Endothelial cell of umbilical vein (primary cell): ENCODE data around the gene XIRP1.

Experiments
- EZH2 ChIP-seq: IDR thresholded peaks from 2 replicates; pipeline ENCODE4 v1.6.1; 2012; ENCODE audit warnings: borderline replicate concordance, low read depth, mild to moderate bottlenecking, moderate library complexity, low read length, inconsistent platforms; ENCODE audit not compliant: severe bottlenecking
- JUN ChIP-seq: IDR thresholded peaks from 2 replicates; pipeline ENCODE4 v1.6.1; 2011; ENCODE audit warnings: borderline replicate concordance, low read depth; ENCODE audit not compliant: insufficient read length, insufficient read depth
- POLR2AphosphoS5 ChIP-seq: IDR thresholded peaks from 2 replicates; pipeline ENCODE4 v1.6.1; 2012; ENCODE audit warnings: low read depth, mild to moderate bottlenecking, control low read depth, low read length, moderate library complexity; ENCODE audit not compliant: insufficient read depth
- TF ChIP-seq, protein P1 (sequence below), 2 donors: IDR thresholded peaks; 1 replicate in 1 of 2; 2 replicates in 1 of 2; pipeline ENCODE4 v1.5.1; 2011; ENCODE audit warnings: low read length in 2 of 2, mild to moderate bottlenecking in 2 of 2, moderate library complexity in 2 of 2, control low read depth in 1 of 2, inconsistent platforms in 1 of 2, low read depth in 1 of 2; ENCODE audit not compliant: insufficient read depth in 1 of 2; ENCODE audit errors: extremely low read depth in 1 of 2

GRCh38 chr3:39166932-39167532, 25.4 kb downstream of the XIRP1 start:
- TF ChIP-seq, protein P1, sequence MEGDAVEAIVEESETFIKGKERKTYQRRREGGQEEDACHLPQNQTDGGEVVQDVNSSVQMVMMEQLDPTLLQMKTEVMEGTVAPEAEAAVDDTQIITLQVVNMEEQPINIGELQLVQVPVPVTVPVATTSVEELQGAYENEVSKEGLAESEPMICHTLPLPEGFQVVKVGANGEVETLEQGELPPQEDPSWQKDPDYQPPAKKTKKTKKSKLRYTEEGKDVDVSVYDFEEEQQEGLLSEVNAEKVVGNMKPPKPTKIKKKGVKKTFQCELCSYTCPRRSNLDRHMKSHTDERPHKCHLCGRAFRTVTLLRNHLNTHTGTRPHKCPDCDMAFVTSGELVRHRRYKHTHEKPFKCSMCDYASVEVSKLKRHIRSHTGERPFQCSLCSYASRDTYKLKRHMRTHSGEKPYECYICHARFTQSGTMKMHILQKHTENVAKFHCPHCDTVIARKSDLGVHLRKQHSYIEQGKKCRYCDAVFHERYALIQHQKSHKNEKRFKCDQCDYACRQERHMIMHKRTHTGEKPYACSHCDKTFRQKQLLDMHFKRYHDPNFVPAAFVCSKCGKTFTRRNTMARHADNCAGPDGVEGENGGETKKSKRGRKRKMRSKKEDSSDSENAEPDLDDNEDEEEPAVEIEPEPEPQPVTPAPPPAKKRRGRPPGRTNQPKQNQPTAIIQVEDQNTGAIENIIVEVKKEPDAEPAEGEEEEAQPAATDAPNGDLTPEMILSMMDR (IDR thresholded peaks at IDR 0.05; ENCODE audit: extremely low read depth in 1 of 2, insufficient read depth in 1 of 2, low read depth in 1 of 2, low read length in 2 of 2): no peak
- TF ChIP-seq JUN (peak; percentile 41), EZH2 (no peak), POLR2AphosphoS5 (no peak)
